Osteoblast (primary cell): ENCODE results near the gene FBXL7. TPM values are rescaled to one million over a fixed set of nuclear protein-coding genes. Genes with fewer than 3 reads are reported as not detected.
A peak's percentile ranks its signal among the peaks of the same experiment; 100 is the strongest.

Source experiments
- DNase-seq: peaks from one replicate; pipeline ENCODE4 v3.0.0; 2011; ENCODE audit warnings: low spot score, mixed read lengths; ENCODE audit not compliant: insufficient read length; ENCODE audit errors: missing footprints
- H2AFZ ChIP-seq: 2 replicates; pipeline ENCODE4 v1.6.0; 2011; ENCODE audit warnings: mild to moderate bottlenecking, low read length
- H3K27ac ChIP-seq: 2 replicates; pipeline ENCODE4 v1.5.1; 2011; ENCODE audit warnings: mild to moderate bottlenecking, low read depth, low read length, moderate library complexity
- H3K27me3 ChIP-seq: 2 replicates; pipeline ENCODE4 v1.6.0; 2012; ENCODE audit warnings: mild to moderate bottlenecking, control low read depth, inconsistent platforms, low read length, moderate library complexity; ENCODE audit not compliant: insufficient read depth
- H3K36me3 ChIP-seq: 2 replicates; pipeline ENCODE4 v1.5.1; 2011; ENCODE audit warnings: mild to moderate bottlenecking, low read length, control low read depth, moderate library complexity; ENCODE audit not compliant: insufficient read depth
- H3K4me1 ChIP-seq: 2 replicates; pipeline ENCODE4 v1.5.1; 2011; ENCODE audit warnings: mild to moderate bottlenecking, low read length, control low read depth, moderate library complexity; ENCODE audit not compliant: insufficient read depth
- H3K4me2 ChIP-seq: 2 replicates; pipeline ENCODE4 v1.6.0; 2011; ENCODE audit warnings: mild to moderate bottlenecking, low read length; ENCODE audit not compliant: insufficient read depth
- H3K4me3 ChIP-seq: fragments of 200-600 bp; sonication (generic); 3 replicates; pipeline ENCODE4 v1.5.1; 2012; ENCODE audit warnings: mild to moderate bottlenecking, low read length, inconsistent platforms; ENCODE audit not compliant: insufficient read depth
- H3K79me2 ChIP-seq: 2 replicates; pipeline ENCODE4 v1.6.0; 2012; ENCODE audit warnings: mild to moderate bottlenecking, low read length, control low read depth, inconsistent platforms; ENCODE audit not compliant: insufficient read depth
- H3K9me3 ChIP-seq: 2 replicates; pipeline ENCODE4 v1.5.1; 2011; ENCODE audit warnings: low read depth, low read length, control low read depth
- H4K20me1 ChIP-seq: 2 replicates; pipeline ENCODE4 v1.6.0; 2012; ENCODE audit warnings: mild to moderate bottlenecking, low read length, control low read depth; ENCODE audit not compliant: insufficient read depth
- CTCF ChIP-seq: IDR thresholded peaks from 2 replicates; pipeline ENCODE4 v1.5.1; 2011; ENCODE audit warnings: mild to moderate bottlenecking, low read depth, low read length, moderate library complexity; ENCODE audit errors: extremely low read depth
- total RNA-seq: library from RNA; depleted of rRNA; stranded (reverse); fragments of >200 nt; gene quantifications from 2 replicates; pipeline ENCODE4 v1.2.3, GENCODE V29; 2012

The FBXL7 gene
- total RNA-seq, 1 donor: 13.4 TPM

- Histone ChIP-seq H3K4me1 (peaks cover 21% of the 10 kb centered on the region), H3K36me3 (no peaks in the 10 kb centered on the region), H2AFZ (peak overlapping the region; percentile 88), H3K27me3 (peaks cover 7% of the 10 kb centered on the region), H3K9me3 (no peaks in the 10 kb centered on the region), H3K27ac (peak overlapping the region; percentile 85), H4K20me1 (no peaks in the 10 kb centered on the region), H3K79me2 (peaks cover 34% of the 10 kb centered on the region), H3K4me3 (peak overlapping the region; percentile 84), H3K4me2 (peak overlapping the region; percentile 97)
- peak; percentile 86 for DNase-seq
- TF ChIP-seq CTCF: no peak
Measured at GRCh38 chr5:15500325-15501001, 483 bp downstream of the FBXL7 start.

DNA sequence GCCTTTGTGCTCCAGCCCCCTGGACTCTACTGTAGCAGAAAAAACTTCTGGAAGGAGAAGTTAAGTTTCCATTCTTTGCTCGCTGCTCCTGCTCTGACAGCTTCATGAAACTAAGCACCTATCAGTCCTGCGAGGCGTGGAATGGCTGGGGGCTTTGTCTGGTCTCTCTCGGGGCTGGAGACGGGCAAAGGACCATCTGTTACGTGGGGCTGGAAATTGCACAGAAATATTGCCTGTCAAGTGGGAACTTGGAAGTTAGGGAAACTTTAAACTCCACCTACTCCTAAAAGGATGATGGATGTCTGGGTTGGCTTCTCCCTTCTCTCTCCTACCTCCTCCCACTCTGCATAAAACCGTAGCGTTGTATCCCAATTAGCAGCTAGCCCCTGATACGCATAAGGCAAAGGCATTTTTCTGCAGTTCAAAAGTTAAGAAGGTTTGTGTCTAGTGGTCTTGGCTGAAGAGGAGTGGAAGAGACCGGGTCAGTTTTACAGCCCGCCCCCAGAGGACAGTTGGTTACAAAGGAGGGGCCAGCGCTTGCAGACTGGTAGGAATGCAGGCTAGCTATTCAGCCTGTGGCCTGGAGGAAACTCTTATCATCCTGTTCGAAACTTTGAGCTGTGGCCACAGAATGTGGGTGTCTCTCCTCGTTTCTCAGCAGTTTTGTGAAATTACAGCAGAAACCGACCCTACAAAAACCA lies 1.3 kb downstream of the FBXL7 start:
- Histone ChIP-seq H3K4me1 (peaks cover 21% of the 10 kb centered on the region), H3K36me3 (no peaks in the 10 kb centered on the region), H3K4me3 (peak overlapping the region; percentile 84), H3K27ac (peak overlapping the region; percentile 85), H3K4me2 (peak overlapping the region; percentile 97), H3K9me3 (no peaks in the 10 kb centered on the region), H3K27me3 (peaks cover 4% of the 10 kb centered on the region), H3K79me2 (peaks cover 41% of the 10 kb centered on the region), H2AFZ (peak overlapping the region; percentile 88), H4K20me1 (no peaks in the 10 kb centered on the region)
- peak; percentile 38 for TF ChIP-seq CTCF
- peak; percentile 90 for DNase-seq

DNA sequence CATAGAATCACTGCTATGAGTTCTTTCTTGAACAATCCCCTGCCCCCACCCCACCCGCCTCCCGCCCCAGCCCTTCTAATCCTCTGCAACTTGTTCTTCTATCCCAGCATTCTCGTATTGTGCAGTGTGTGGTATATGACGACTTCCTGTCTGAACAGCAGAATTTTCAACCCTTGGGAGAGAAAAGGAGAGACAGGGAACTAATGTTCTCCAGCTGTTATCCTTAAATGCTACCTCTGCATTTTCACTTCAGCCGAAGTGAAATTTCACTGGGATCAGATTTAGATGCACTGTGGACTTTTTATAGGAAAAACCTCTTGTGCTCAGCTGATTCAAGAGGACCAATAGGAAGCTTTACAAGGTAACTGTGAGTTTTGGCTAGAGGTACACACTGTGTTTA lies 2.2 kb downstream of the FBXL7 start:
- H3K4me1 ChIP-seq: peaks cover 21% of the 10 kb centered on the region
- peak overlapping the region; percentile 84 for H3K4me3 ChIP-seq
- H4K20me1 ChIP-seq: no peaks in the 10 kb centered on the region
- H3K79me2 ChIP-seq: peaks cover 51% of the 10 kb centered on the region
- peak overlapping the region; percentile 81 for H2AFZ ChIP-seq
- DNase-seq: peak; percentile 73
- peak overlapping the region; percentile 97 for H3K4me2 ChIP-seq
- no peaks in the 10 kb centered on the region for H3K9me3 ChIP-seq
- peak overlapping the region; percentile 85 for H3K27ac ChIP-seq
- peaks cover 3% of the 10 kb centered on the region for H3K27me3 ChIP-seq
- TF ChIP-seq CTCF: no peak
- no peaks in the 10 kb centered on the region for H3K36me3 ChIP-seq

DNA sequence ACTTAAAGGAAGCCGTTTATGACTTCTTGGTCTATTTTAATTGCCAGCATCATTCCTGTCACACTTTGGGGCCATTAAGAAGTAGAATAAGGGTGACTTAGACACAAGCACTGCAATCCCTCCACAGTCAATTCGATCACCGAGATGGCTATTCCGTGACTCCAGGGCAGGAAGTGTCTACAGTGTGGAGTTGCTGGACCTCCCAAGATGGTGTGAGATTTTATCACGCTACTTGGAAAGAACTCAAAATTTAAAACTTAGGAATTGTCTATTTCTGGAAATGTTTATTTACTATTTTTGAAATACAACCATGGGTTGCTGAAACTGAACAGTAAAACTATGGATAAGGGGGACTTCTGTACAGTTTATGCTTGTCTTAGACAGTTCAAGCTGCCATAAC lies 6.2 kb downstream of the FBXL7 start:
- Histone ChIP-seq H3K79me2 (peaks cover 71% of the 10 kb centered on the region), H4K20me1 (peaks cover 6% of the 10 kb centered on the region), H3K4me2 (no peak overlapping the region), H2AFZ (no peak overlapping the region), H3K27me3 (no peaks in the 10 kb centered on the region), H3K4me1 (peaks cover 37% of the 10 kb centered on the region), H3K36me3 (no peaks in the 10 kb centered on the region), H3K27ac (no peak overlapping the region), H3K4me3 (no peak overlapping the region), H3K9me3 (no peaks in the 10 kb centered on the region)
- no peak for TF ChIP-seq CTCF
- no peak for DNase-seq
